ENCODE measurements around the gene GSE1. TPM values are rescaled to one million over a fixed set of nuclear protein-coding genes. Genes with fewer than 3 reads are reported as not detected.

Gene GSE1
- total and polyA plus RNA-seq, 2 experiments from 2014 or later: 27.9 to 43.5 TPM

DNA sequence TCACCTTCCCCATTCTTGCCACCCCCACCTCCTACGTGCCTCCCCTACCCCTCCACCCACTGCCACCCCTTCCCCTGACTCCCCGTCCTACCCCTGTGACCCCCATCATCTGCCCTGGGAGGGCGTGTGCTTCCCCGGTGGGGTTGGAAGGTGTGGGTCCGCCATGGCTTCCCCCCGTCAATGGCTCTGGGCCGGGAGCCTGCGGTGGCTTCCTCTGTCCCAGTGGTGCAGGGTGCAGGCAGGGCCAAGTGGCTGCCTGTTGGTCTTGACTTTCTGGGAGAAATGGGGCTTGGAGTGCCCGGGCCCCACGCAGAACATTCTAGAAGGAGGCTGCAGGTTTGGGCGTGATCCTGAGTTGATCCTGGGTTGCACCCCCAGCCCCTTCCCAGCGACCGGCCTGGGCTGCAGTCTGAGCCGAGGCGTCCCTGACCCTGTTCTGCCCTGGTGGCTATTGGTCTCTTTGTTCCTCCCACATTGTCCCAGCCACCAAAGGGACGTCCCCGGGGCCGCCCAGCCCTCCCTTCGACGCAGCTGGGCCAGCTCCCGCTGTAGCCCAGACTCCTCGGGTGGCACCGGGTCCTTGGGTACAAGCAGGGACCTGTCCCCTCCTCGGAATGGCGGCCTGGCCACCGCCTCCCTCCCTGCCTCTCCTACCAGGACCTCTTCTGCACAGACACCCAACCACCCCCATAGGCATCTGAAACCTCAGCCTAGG is 25.7 kb downstream of the GSE1 start:
- H3K27me3 ChIP-seq: no peaks in the 10 kb centered on the region
- no peak overlapping the region for H3K4me3 ChIP-seq
- no peaks in the 10 kb centered on the region for H3K9me3 ChIP-seq (ENCODE audit: low read depth)
- H3K36me3 ChIP-seq (replicated peaks; ENCODE audit: insufficient read depth, low read depth): no peaks in the 10 kb centered on the region
- DNase-seq (ENCODE audit: low spot score): no peak
- no peak overlapping the region for H3K4me2 ChIP-seq
- no peak for TF ChIP-seq EZH2 (IDR thresholded peaks at IDR 0.05; ENCODE audit: borderline replicate concordance)
- TF ChIP-seq, protein P1, sequence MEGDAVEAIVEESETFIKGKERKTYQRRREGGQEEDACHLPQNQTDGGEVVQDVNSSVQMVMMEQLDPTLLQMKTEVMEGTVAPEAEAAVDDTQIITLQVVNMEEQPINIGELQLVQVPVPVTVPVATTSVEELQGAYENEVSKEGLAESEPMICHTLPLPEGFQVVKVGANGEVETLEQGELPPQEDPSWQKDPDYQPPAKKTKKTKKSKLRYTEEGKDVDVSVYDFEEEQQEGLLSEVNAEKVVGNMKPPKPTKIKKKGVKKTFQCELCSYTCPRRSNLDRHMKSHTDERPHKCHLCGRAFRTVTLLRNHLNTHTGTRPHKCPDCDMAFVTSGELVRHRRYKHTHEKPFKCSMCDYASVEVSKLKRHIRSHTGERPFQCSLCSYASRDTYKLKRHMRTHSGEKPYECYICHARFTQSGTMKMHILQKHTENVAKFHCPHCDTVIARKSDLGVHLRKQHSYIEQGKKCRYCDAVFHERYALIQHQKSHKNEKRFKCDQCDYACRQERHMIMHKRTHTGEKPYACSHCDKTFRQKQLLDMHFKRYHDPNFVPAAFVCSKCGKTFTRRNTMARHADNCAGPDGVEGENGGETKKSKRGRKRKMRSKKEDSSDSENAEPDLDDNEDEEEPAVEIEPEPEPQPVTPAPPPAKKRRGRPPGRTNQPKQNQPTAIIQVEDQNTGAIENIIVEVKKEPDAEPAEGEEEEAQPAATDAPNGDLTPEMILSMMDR (IDR thresholded peaks at IDR 0.05; ENCODE audit: poor library complexity): no peak
- TF ChIP-seq EZH2phosphoT487 (IDR thresholded peaks at IDR 0.05; ENCODE audit: low read depth, severe bottlenecking, unreplicated experiment): no peak
- H3K4me1 ChIP-seq (ENCODE audit: insufficient read depth): no peaks in the 10 kb centered on the region
- no peak overlapping the region for H3K27ac ChIP-seq
- H2AFZ ChIP-seq: no peak overlapping the region
- H3K9me2 ChIP-seq (replicated peaks; ENCODE audit: insufficient read depth): no peaks in the 10 kb centered on the region
- 85% methylated on average over 19 of the region's 26 CpGs for WGBS (ENCODE audit: low lambda C conversion rate, missing lambda C conversion rate)
- H4K20me1 ChIP-seq (ENCODE audit: insufficient read depth, poor library complexity, severe bottlenecking): peaks cover 97% of the 10 kb centered on the region
- peaks cover 97% of the 10 kb centered on the region for H3K79me2 ChIP-seq

DNA sequence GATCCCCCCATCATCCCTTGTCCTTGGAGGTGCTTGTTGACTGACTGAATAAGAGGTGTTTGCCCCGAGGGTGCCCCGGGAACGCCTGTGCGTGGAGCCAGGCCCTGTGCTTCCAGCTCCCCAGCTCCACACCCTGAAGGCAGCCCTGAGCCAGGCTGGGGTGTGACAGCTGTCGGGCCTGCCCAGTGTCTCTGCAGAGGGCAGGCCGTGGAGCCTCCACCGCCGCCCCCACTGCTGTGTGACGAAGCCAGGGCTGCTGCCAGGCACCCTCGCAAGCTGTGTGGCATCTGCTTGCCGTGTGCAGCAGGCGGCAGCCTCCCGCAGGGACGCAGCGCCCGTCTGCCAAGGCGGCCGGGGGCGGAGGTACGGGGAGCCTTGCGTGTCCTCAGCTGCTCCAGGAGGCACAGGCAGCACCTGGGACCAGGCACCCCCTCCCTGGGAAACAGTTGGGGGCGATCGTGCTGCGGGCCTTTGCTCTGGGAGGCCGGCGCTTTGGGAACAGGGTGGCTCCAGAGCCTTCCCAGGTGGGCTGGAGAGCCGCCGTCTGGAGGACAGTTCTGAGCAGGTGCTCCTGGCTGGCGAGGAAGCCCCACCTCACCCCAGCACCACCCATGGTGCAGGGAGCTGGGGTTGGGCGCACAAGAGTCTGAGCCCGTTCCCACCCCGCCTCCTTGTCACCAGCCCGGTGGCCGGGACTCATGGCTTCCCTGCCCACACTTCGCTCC is 26.6 kb downstream of the GSE1 start:
- H3K27ac ChIP-seq: no peak overlapping the region
- no peak overlapping the region for H3K4me3 ChIP-seq
- peaks cover 97% of the 10 kb centered on the region for H3K79me2 ChIP-seq
- TF ChIP-seq EZH2 (IDR thresholded peaks at IDR 0.05; ENCODE audit: borderline replicate concordance) (no peak), EZH2phosphoT487 (IDR thresholded peaks at IDR 0.05; ENCODE audit: low read depth, severe bottlenecking, unreplicated experiment) (no peak)
- TF ChIP-seq, protein P1 (IDR thresholded peaks at IDR 0.05; ENCODE audit: poor library complexity): no peak
- no peaks in the 10 kb centered on the region for H3K36me3 ChIP-seq (replicated peaks; ENCODE audit: insufficient read depth, low read depth)
- H3K9me3 ChIP-seq (ENCODE audit: low read depth): no peaks in the 10 kb centered on the region
- H3K4me2 ChIP-seq: no peak overlapping the region
- peaks cover 97% of the 10 kb centered on the region for H4K20me1 ChIP-seq (ENCODE audit: insufficient read depth, poor library complexity, severe bottlenecking)
- H3K4me1 ChIP-seq (ENCODE audit: insufficient read depth): no peaks in the 10 kb centered on the region
- no peak overlapping the region for H2AFZ ChIP-seq
- H3K27me3 ChIP-seq: no peaks in the 10 kb centered on the region
- no peaks in the 10 kb centered on the region for H3K9me2 ChIP-seq (replicated peaks; ENCODE audit: insufficient read depth)
- 93% methylated on average over 34 of the region's 35 CpGs for WGBS (ENCODE audit: low lambda C conversion rate, missing lambda C conversion rate)
- DNase-seq (ENCODE audit: low spot score): no peak

DNA sequence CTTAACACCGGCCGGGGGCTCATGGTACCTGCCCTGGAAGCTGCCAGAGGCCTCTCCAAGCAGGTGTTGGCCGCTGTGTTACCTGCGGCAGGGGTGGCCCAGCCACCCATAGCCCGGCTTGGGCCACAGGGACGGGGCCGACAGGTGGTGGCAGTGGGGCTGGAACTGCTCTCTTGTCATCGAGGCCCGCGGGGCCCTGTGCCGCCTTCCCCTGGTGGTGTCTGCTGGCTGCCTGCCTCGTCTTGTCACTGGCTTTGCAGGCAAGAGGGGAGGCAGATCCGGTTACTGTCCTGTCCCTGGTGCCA is 27.1 kb downstream of the GSE1 start:
- Histone ChIP-seq H3K4me2 (no peak overlapping the region), H3K79me2 (peaks cover 96% of the 10 kb centered on the region), H3K9me2 (replicated peaks; ENCODE audit: insufficient read depth) (no peaks in the 10 kb centered on the region), H3K4me1 (ENCODE audit: insufficient read depth) (peaks cover 5% of the 10 kb centered on the region), H3K4me3 (no peak overlapping the region), H2AFZ (no peak overlapping the region), H3K9me3 (ENCODE audit: low read depth) (no peaks in the 10 kb centered on the region), H4K20me1 (ENCODE audit: insufficient read depth, poor library complexity, severe bottlenecking) (peaks cover 97% of the 10 kb centered on the region), H3K27me3 (no peaks in the 10 kb centered on the region), H3K27ac (no peak overlapping the region), H3K36me3 (replicated peaks; ENCODE audit: insufficient read depth, low read depth) (no peaks in the 10 kb centered on the region)
- no peak for DNase-seq (ENCODE audit: low spot score)
- TF ChIP-seq EZH2phosphoT487 (IDR thresholded peaks at IDR 0.05; ENCODE audit: low read depth, severe bottlenecking, unreplicated experiment) (no peak), EZH2 (IDR thresholded peaks at IDR 0.05; ENCODE audit: borderline replicate concordance) (no peak)
- TF ChIP-seq, protein P1 (IDR thresholded peaks at IDR 0.05; ENCODE audit: poor library complexity): no peak
- WGBS (ENCODE audit: low lambda C conversion rate, missing lambda C conversion rate): 93% methylated on average over 13 of the region's 13 CpGs
